Heart left ventricle (tissue), 16 donors: Measurements from ENCODE around the gene EMC10. TPM values are rescaled to one million over a fixed set of nuclear protein-coding genes. Genes with fewer than 3 reads are reported as not detected.

Experiments used
- ATAC-seq, 4 donors: fragments of 200-7000 bp; cut with Tn5 transposase; one replicate each; pipeline ENCODE4 v1.9.1; 2020 to 2022; ENCODE audit warnings: moderate library complexity in 4 of 4, mild to moderate bottlenecking in 3 of 4, moderate number of reproducible peaks in 1 of 4
- DNase-seq, 5 donors: peaks; one replicate each; pipeline ENCODE4 v3.0.0-alpha.2; 2020
- H3K27ac ChIP-seq, 12 donors: fragments of 200-600 bp; sonication (generic) in 4 of 12; one replicate each; pipeline versions ENCODE4 v1.5.0 to v1.8.0; 2016 to 2022; ENCODE audit warnings: mild to moderate bottlenecking in 2 of 12
- H3K27me3 ChIP-seq, 9 donors: fragments of 200-600 bp; sonication (generic) in 2 of 9; one replicate each; pipeline versions ENCODE4 v1.5.1 to v1.8.0; 2016 to 2022; ENCODE audit warnings: mild to moderate bottlenecking in 3 of 9
- H3K36me3 ChIP-seq, 9 donors: fragments of 200-600 bp; sonication (generic) in 2 of 9; one replicate each; pipeline versions ENCODE4 v1.5.0 to v1.8.0; 2018 to 2022; ENCODE audit warnings: mild to moderate bottlenecking in 2 of 9
- H3K4me1 ChIP-seq, 12 donors: fragments of 200-600 bp; sonication (generic) in 4 of 12; one replicate each; pipeline versions ENCODE4 v1.5.0 to v1.8.0; 2016 to 2022; ENCODE audit warnings: mild to moderate bottlenecking in 3 of 12
- H3K4me3 ChIP-seq, 12 donors: fragments of 200-600 bp; sonication (generic) in 4 of 12; one replicate each; pipeline versions ENCODE4 v1.5.0 to v1.8.0; 2017 to 2022; ENCODE audit warnings: mild to moderate bottlenecking in 9 of 12, moderate library complexity in 4 of 12
- H3K9me3 ChIP-seq, 12 donors: fragments of 200-600 bp; sonication (generic) in 4 of 12; one replicate each; pipeline versions ENCODE4 v1.5.0 to v1.8.0; 2016 to 2022; ENCODE audit warnings: mild to moderate bottlenecking in 1 of 12
- CTCF ChIP-seq, 12 donors: fragments of 200-600 bp; sonication (generic) in 4 of 12; IDR thresholded peaks; one replicate each; pipeline versions ENCODE4 v1.5.0 to v1.8.0; 2018 to 2022; ENCODE audit warnings: antibody characterized with exemption in 12 of 12, mild to moderate bottlenecking in 5 of 12
- POLR2A ChIP-seq, 2 donors: fragments of 450-650 bp; IDR thresholded peaks; one replicate each; pipeline ENCODE4 v1.6.1; 2017; ENCODE audit warnings: antibody characterized with exemption in 2 of 2, mild to moderate bottlenecking in 2 of 2, moderate library complexity in 2 of 2
- WGBS, 4 donors: extraction: QIAGEN DNeasy Blood & Tissue Kit in 2 of 4; methylation state at CpG; one replicate each; pipeline versions ENCODE4 v1.1.5 to v1.1.7; 2013 to 2018; 5-methylcytosine and 5-hydroxymethylcytosine counted together
- intact Hi-C, 10 donors: fragments of 100-400 bp; cut with DNase I; formaldehyde crosslinking; loops; one replicate each; pipeline versions ENCODE4 v1.11.1 to v1.14.2; 2022
- polyA plus RNA-seq, 2 donors: library from polyadenylated mRNA; stranded (reverse); fragments of 200-250 nt; gene quantifications; one replicate each; pipeline ENCODE4 v1.2.3, GENCODE V29; 2013
- total RNA-seq, 9 donors: library from RNA; depleted of rRNA in 2 of 9; stranded (reverse); fragments of >200 nt in 2 of 9; fragmentation: NEBNext Ultra II Directional in 3 of 9; extraction: Animal tissue kit (Norgen Biotek cat#: 25700) in 3 of 9; gene quantifications; one replicate each; pipeline versions ENCODE4 v1.1.0 to v1.2.4, GENCODE V29; 2016 to 2023
- donor health status: ischemic (EF 13 %, LVEDD 7.1; RV severe dilation, severe dysfunction).
- donor health status: healthy with polysubstance abuse.
- donor health status: DM: no; HTN: yes; CAD: no.
- donor health status: DM: no; HTN: no; CAD: no.
- donor health status: ischemic (EF 25% LVEDD 6.9; RV normal size, moderate dysfunction).
- donor health status: ischemic (EF 25% LVEDD 5.7; RV mildly dilated, moderate dysfunction).
- donor health status: healthy.
- donor health status: DM: yes; HTN: yes; CAD: no.
- donor health status: ischemic (EF 35%, LVEDD 5.7; RV mildly dilated, moderate dysfunction).
- donor health status: nonischemic (EF 11% LVEDD 7.7; RV severe dilation, severe dysfunction).
- donor health status: DM: yes; HTN: yes; CAD: no.
- donor health status: PGD.
- donor health status: ischemic (EF 29% LVEDD 5.4; RV normal size, mild dysfunction).
- donor health status: nonischemic (EF 23%, LVEDD 6.1; RV moderate dilation, normal function).

Gene EMC10
- total and polyA plus RNA-seq, 11 donors, result 72.8 to 138 (median 95.3) TPM

DNA sequence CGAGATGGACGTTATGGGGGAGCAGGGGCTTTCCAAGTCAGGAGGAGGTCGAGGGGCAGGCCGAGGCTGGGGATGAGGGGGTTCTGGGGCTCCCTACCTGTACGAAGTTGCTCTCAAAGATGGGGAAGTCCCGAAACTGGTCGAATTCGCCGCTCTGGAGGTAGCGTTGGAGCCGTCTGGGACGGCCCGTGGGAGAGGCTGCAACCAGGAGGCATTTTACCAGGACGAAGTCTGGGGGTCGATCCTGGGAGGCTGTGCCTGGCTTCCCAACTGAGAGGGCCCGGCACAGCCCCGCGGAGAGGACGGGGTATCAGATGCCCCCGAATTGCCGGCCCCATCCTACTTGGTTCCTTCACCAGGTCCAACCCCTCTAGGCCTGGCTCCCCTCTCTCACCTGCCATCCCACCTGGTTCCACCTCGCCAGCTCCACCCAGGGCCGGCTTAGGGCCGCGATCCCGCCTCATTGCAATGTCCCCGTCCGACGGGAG lies 527 bp upstream of the EMC10 start:
- Histone ChIP-seq H3K36me3 (peaks cover 0 to 26% (median 19%) of the 10 kb centered on the region in 9 donors), H3K4me3 (peak overlapping the region in 11 of 12 donors; percentile 80 to 99 (median 97)), H3K27me3 (no peaks in the 10 kb centered on the region), H3K4me1 (peaks cover 7 to 26% (median 14%) of the 10 kb centered on the region in 12 donors), H3K9me3 (no peaks in the 10 kb centered on the region), H3K27ac (peak overlapping the region in 7 of 12 donors; percentile 47 to 88 (median 83))
- DNase-seq (no peak), ATAC-seq (peak in 1 of 4 donors; percentile 4)
- TF ChIP-seq POLR2A (IDR thresholded peaks at IDR 0.05) (no peak), CTCF (IDR thresholded peaks at IDR 0.05) (no peak)
- 67 to 71% (median 68%) methylated on average over 27 to 29 of the region's 29 CpGs for WGBS, 4 donors
- intact Hi-C loops, result loop anchor here in 6 of 10 donors (1.0 to 5.0 kb wide), 3 partner anchors 35 to 108 kb away; partner anchors contain the start of genes JOSD2 (in 5 of the 6) and NAPSA (in 2 of the 6)

DNA sequence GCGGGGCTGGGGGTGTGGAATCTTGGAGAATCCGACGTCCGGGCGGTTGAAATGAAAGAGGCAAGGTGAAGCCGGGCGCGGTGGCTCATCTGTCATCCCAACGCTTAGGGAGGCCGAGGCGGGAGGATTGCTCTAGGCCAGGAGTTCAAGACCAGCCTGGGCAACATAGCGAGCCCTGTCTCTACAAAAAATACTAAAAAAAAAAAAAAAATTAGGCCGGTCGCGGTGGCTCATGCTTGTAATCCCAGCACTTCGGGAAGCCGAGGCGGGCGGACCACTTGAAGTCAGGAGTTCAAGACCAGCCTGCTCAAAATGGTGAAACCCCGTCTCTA lies 566 bp downstream of the EMC10 start:
- DNase-seq (no peak), ATAC-seq (no peak)
- no peaks in the 10 kb centered on the region for H3K27me3 ChIP-seq
- WGBS, 4 donors, result 16 to 27% (median 19%) methylated on average over 19 to 20 of the region's 20 CpGs
- H3K4me3 ChIP-seq, result peak overlapping the region; percentile 47 to 99 (median 95)
- intact Hi-C loops, result loop anchor here in 6 of 10 donors (1.0 to 5.0 kb wide), 3 partner anchors 34 to 110 kb away; partner anchors contain the start of genes JOSD2 (in 5 of the 6) and NAPSA (in 2 of the 6)
- peaks cover 0 to 37% (median 28%) of the 10 kb centered on the region in 9 donors for H3K36me3 ChIP-seq
- no peak for TF ChIP-seq CTCF (IDR thresholded peaks at IDR 0.05)
- no peak for TF ChIP-seq POLR2A (IDR thresholded peaks at IDR 0.05)
- no peaks in the 10 kb centered on the region for H3K9me3 ChIP-seq
- H3K27ac ChIP-seq, result peak overlapping the region in 8 of 12 donors; percentile 35 to 88 (median 82)
- peaks cover 7 to 26% (median 14%) of the 10 kb centered on the region in 12 donors for H3K4me1 ChIP-seq

- intact Hi-C loops, result loop anchor here in 4 of 10 donors (2.0 to 5.0 kb wide), 2 partner anchors 33 to 111 kb away; partner anchors contain the start of genes JOSD2 (in 3 of the 4) and NAPSA (in 2 of the 4)
- 85 to 94% (median 92%) methylated on average over 16 to 17 of the region's 17 CpGs for WGBS, 4 donors
Observed at GRCh38 chr19:50477751-50478515, 1.6 kb downstream of the EMC10 start.

More at GRCh38 chr19:50477751-50478515, 1.6 kb downstream of the EMC10 start:
- H3K4me3 ChIP-seq, result peak overlapping the region in 5 of 12 donors; percentile 85 to 99 (median 98)
- H3K27me3 ChIP-seq, result no peaks in the 10 kb centered on the region
- no peak overlapping the region for H3K27ac ChIP-seq
- peaks cover 7 to 27% (median 14%) of the 10 kb centered on the region in 12 donors for H3K4me1 ChIP-seq
- no peaks in the 10 kb centered on the region for H3K9me3 ChIP-seq
- H3K36me3 ChIP-seq, result peaks cover 0 to 47% (median 35%) of the 10 kb centered on the region in 9 donors
- ATAC-seq, result no peak
- TF ChIP-seq POLR2A (IDR thresholded peaks at IDR 0.05) (no peak), CTCF (IDR thresholded peaks at IDR 0.05) (no peak)
- peak in 1 of 5 donors; percentile 48 for DNase-seq
